ENCODE results near the gene ZNF518A.
"Not testable (repeated sequence)": the region's sequence is repeated elsewhere in the genome, so short reads cannot be mapped to it uniquely, and the experiment has no call there.

Gene ZNF518A

DNA sequence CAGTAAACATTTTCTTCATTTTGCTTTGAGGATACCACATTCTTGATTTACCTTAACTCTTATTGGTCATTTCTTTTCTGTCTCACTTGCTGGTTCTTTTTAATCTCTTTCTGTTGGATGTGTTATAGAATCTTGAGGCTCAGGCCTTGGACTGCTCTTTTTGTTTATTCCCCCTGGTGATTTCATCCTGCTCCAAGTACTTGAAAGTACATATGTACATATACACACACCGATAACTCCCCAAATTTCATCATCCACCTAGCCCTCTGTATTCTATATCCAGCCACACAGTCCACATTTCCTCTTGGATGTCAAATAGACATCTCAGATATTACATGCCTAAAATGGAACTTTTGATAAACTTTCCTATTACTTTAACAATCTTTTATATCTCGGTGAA is 7.5 kb downstream of the ZNF518A start:
- DNase-seq (ENCODE audit: low read depth) = no peak

DNA sequence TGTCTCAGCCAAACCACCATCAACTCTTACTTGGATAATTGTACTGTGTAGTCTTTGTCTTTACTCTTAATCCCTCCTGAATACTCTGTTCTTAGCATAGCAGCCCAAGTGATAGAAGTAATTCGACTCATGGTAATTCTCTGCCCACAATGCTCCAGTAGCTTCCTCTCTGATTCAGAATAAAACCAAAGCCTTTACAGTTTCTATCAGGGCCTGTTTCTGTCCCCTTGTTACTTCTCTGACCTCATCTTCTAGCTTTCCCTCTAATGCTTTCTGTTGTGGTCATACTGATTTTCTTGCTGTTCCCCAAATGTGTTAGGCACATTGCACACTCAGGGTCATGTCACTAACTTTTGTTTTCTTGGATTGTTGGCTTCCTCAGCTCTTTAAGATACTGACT is 8.0 kb downstream of the ZNF518A start:
- DNase-seq (ENCODE audit: low read depth) = no peak

DNA sequence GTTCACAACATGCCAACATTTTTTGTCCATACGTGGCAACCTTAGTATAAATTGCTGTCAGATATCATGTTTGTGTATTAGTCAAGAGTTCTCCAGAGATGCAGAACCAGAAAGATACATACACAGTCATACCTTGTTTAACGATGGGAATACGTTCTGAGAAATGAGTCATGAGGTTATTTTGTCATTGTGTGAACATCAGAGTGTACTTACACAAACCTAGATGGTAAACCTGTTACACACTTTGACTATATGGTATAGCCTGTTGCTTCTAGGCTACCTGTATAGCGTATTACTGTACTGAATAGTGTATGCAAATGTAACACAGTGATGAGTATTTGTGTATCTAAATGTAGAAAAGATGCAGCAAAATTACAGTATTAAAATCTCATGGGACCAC is 22.3 kb downstream of the ZNF518A start:
- no peak for DNase-seq (ENCODE audit: low read depth)

DNA sequence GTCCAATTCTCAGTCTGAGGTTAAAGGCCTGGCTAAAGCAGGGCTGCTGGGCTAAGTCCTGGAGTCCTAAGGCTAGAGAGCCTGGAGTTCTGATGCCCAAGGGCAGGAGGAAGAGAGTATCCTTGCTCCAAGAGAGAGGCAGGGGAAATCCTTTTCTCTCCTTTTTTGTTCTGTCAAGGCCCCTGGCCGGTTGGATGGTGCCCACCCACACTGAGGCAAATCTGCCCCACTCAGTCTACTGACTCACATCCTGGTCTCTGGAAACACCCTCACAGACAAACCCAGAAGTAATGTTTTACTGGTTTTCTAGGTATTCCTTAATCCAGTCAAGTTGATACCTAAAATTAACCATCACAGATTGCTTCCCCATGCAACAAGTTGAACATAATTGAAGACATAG is 23.0 kb downstream of the ZNF518A start:
- DNase-seq (ENCODE audit: low read depth) = no peak

DNA sequence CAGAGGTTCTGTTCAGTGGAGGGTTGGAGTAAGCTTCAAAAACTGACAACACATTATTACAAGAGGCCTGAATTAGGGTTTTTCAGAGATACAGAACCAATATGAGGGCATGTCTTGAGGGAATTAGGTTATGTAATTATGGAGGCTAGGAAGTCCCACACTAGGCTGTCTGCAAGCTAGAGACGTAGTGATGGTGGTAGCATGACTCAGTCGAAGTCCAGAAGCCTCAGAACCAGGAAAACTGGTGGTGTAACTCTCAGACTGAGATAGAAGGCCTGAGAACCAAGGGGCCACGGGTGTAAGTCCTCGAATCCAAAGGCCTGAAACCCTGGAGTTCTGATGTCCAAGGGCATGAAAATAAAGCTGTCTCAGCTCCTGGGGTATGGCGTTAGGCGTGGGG is 35.6 kb downstream of the ZNF518A start:
- DNase-seq (ENCODE audit: low read depth) = no peak

DNA sequence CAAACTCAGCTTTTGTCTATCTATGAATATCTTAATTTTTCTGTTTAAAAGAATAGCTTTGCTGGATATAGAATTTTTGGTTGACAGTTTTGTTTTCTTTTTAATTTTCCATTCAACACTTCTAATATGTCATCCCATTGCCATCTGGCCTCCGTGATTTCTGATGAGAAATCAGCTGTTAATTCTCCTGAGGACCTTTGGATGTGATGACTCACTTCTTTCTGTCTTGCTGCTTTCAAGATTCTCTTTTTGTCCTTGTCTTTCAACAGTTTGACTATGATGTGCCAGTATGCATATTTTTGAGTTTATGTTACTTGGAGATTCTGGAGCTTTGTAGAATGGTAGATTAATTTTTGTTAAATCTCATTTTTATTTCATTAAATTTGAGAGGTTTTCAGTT is 38.4 kb downstream of the ZNF518A start:
- no peak for DNase-seq (ENCODE audit: low read depth)

DNA sequence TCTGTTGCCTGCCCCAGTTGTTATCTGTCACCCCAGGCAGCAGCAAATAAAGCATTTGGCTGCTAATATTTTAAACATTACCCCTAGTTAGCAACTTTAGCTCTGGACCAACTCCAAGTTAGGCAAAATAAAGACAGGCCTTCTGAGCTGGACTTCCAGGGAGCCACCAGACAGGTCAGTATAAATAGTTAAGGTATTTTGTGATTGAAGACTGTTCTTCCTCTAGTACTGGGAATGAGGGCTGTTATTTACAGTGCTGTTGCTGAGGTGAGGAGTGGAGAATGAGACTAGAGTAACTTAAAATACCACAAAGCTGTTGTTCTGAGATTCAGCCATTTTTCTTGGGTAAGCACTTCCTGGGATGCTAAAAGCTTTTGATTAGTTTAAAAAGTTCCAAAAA is 40.1 kb downstream of the ZNF518A start:
- DNase-seq (ENCODE audit: low read depth) = no peak

DNA sequence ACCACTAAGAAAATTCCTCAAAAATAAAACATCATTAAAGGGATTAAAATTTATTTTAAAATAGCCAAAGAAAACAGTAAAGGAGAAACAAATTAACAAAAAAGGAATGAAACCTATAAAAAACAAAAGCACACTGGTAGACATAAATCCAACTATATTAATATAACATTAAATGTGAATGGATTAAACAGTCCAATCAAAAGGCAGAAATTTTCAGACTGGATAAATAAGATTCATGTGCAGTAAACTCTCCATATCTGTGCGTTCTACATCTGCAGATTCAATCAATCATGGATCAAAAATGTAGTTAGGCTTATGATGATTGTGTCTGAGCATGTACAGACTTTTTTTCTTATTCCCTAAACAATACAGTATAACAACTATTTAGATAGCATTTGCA is 42.6 kb downstream of the ZNF518A start:
- DNase-seq (ENCODE audit: low read depth) = no peak

DNA sequence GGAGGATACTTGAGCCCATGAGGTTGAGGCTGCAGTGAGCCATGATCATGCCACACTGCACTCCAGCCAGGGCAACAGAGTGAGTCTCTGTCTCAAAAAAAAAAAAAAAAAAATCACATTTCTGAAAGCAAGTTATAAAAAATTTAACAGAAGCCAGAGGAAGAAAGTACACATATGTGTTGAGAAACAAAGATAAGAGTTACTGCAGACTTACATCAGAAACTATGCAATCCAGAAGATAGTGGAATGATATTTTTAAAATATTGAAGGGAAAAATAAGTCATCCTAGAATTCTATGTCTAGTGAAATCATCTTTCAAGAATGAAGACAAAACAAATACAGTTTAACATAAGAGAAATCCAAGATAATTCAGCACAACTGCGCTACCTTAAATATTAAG is 46.9 kb downstream of the ZNF518A start:
- no peak for DNase-seq (ENCODE audit: low read depth)

DNA sequence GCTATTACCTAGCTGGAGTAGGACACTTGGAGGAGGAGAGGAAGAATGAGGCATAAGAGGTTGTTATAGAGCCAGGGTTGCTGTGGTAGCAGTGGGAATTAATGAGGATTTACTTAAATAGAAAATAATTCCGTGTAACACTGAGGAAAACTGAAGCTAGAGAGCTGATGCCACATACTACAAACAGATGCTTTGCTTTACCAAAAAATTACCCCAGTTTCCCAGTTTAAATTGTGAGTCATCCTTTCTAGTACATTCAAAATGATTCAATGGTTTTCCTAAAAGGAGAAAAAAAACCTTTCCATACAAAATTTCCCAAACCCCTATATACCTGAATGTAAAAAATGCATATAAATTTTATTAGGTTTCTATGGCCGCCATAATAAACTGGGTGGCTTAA is 58.3 kb downstream of the ZNF518A start:
- no peak for DNase-seq (ENCODE audit: low read depth)

DNA sequence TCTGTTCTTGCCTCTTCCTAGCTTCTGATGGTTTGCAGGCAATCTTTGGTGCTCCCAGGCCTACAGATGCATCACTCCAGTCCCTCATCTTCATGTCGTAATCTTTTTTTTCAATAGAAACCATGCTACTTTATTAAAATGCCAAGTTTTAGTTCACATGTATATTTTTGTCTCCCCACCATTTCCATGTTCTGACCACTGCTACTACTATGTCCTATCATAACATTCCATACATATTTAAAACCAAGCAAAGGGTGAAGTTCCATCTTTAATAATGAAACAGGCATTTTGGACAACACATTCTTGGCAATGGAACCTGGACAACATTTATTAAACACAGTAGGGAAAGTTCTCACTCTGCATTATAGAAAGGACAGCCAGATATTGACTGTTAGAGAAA is 58.8 kb downstream of the ZNF518A start:
- DNase-seq (ENCODE audit: low read depth) = no peak

DNA sequence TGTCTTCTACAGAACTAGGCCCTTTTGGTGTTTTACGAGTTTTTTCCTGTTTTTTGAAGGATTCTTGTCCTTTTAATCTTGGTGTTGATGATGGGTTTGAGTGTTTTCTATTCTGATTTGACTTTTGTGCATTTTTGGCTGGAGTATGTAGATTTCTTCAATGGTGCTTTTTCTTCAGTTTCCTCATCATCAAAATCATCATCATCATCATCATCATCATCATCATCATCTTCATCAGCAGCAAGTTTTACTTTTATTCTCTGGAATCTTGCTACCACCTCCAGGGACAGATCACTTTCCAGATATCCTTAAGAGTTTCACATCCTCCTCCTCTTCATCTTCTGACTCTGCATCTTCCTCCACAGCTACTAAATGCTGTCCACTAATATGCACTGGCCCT is 59.4 kb downstream of the ZNF518A start:
- DNase-seq (ENCODE audit: low read depth) = not testable (repeated sequence)

DNA sequence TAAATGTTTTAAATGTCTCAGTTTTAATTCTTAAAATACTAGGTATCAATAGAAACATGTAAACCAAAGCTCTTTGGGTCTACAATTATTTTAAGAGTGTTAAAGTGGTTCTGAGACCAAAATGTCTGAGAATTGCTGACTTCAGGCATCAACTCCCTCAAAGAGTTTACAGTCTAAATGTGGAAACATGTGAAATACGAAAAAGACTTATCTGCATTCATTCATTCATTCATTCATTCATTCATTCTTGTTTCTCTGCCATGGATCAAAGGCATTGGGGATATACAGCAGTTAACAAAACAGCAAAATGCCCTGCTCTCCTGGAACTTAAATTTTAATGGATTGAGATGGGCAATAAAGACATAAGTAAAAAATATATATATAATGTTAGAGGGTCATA is 71.4 kb downstream of the ZNF518A start:
- no peak for DNase-seq (ENCODE audit: low read depth)

DNA sequence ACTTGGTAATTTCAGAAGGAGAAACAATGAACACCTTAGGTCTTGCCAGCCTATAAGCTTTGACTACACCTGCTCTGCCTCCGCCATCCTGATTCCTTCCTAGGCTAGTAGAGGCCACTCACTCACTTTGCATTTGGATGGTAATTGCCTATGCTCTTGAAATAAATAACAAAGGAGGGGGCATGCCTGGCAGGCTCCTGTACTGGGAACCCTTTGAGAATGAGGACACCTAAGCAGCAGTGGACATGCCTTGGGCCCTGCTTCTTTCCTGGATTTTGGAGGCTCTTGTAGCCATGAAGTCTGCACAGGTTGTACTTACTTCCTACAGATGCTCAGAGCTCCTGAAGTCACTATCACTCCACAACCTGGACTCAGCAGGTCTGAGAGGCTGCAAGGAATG is 75.5 kb downstream of the ZNF518A start:
- no peak for DNase-seq (ENCODE audit: low read depth)

DNA sequence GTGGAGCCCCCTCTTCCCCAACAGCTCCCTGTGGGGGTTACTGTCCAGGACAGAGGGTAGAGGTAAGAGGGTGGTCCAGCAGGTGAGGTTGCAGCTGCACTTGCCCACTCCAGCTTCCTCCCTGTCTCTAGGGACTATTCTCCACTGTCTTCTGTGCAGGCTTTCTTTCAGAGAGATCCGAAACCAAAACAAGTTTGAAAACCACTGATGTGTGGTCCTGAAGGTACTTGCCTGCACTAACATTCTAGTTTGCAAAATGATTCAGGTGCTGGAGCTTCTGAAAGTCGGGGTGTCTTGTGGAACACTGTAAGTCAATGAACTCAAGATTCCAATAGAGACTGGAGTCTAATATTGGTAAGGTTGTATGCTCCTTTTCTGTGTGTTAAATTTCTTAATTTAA is 78.2 kb downstream of the ZNF518A start:
- no peak for DNase-seq (ENCODE audit: low read depth)

DNA sequence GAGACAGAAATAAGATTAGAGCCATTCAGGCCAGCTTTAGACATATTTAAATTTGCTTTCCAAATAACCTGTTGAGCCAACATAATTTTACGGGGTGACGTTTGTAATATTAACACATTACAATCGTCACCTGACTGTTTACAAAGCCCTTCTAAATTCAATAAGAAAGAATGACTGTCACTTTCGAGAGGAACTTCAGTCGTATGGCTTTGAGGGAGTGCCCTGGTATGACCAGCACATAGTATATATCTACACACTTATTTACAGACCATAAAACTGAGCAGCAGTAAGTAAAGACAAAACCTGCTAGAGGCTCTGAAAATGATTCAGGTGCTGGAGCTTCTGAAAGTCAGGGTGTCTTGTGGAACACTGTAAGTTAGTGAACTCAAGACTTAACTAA is 78.8 kb downstream of the ZNF518A start:
- DNase-seq (ENCODE audit: low read depth) = no peak

DNA sequence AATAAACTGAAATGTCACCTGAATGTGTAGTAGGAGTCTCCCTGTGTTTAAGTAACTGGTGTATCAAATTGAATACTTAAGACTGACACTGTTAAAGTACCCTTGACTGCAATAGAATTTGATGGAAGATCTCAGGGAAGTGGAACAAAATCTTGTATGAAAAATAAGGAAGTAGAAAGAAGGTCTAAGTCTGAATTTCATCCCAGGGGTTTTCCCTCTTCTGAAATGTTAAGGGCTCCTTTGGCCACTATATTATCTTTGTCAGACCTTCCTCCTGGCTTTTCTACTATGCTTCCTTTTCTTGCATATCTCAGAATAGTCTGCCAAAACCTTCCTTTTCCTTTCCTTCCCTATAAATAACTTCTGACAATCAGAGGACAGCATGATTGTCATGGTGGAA is 81.7 kb downstream of the ZNF518A start:
- DNase-seq (ENCODE audit: low read depth) = no peak

DNA sequence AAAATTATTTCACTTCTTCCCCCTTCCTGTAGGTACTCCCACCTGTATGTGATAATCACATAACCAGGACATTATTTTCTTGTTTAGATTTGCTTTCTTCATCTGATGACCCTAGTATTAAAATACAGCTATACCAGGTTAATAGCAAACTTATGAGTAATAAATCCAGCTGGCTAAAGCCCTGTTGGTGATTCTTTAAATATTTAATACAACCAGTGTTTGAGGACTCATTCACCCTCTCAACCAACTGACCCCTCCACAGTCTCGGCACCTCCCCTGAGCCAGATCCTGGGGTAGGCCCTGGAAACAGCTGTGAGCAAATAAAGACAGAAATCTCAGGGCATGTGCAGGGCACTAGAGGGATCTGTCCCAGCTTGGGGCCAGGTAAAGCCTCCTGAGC is 82.8 kb downstream of the ZNF518A start:
- DNase-seq (ENCODE audit: low read depth) = no peak

Measured in stimulated activated CD8-positive, alpha-beta memory T cell treated with anti-CD3 and anti-CD28 coated beads, Interleukin-12 subunit alpha, Interleukin-12 subunit beta, amount 100 ng/mL, for 4 hours (primary cell).